A549 (cell line): ENCODE measurements around the gene KCNH2. TPM values are rescaled to one million over a fixed set of nuclear protein-coding genes. Genes with fewer than 3 reads are reported as not detected.
A peak's percentile ranks its signal among the peaks of the same experiment; 100 is the strongest.

ENCODE experiments used
- ATAC-seq, 2 experiments: fragments of 200-7000 bp in 1 of 2; fragments of >200 bp in 1 of 2; cut with Nextera tagmentation in 1 of 2; cut with Tn5 transposase in 1 of 2; 3 replicates each; pipeline versions ENCODE4 v1.8.0 to v1.9.1; 2018 to 2020; ENCODE audit warnings: mild to moderate bottlenecking in 1 of 2, moderate library complexity in 1 of 2
- CTCF ChIA-PET: fragments of 300-600 bp; sonication (Branson Sonifier 250); formaldehyde crosslinking; extraction: SDS; loops from one replicate; lab custom pipeline; 2021; ENCODE audit warnings: antibody characterized with exemption, inconsistent platforms; lab: Yijun Ruan, JAX
- POLR2A ChIA-PET: fragments of 350-600 bp; formaldehyde crosslinking; extraction: SDS; loops from one replicate; lab custom pipeline; 2021; ENCODE audit warnings: antibody characterized with exemption, inconsistent platforms; lab: Yijun Ruan, JAX
- DNase-seq, 2 experiments: peaks; one replicate each; pipeline versions ENCODE4 v3.0.0 to v3.0.0-alpha.2; 2011 to 2016; ENCODE audit warnings: low read depth in 1 of 2, low spot score in 1 of 2
- FAIRE-seq: peaks from 2 replicates; lab custom pipeline; 2011; peaks lifted over from hg19 to GRCh38; lab: Jason Lieb, UNC
- H3K27ac ChIP-seq, 2 experiments: fragments of >200 bp; sonication (Bioruptor Twin); formaldehyde crosslinking; 3 replicates each; pipeline ENCODE4 v1.5.1; 2016 to 2017
- H3K4me1 ChIP-seq: fragments of >200 bp; sonication (Bioruptor Twin); formaldehyde crosslinking; 3 replicates; pipeline ENCODE4 v1.6.1; 2016
- H3K4me2 ChIP-seq: fragments of >200 bp; sonication (Bioruptor Twin); formaldehyde crosslinking; 3 replicates; pipeline ENCODE4 v1.6.1; 2016
- H3K4me3 ChIP-seq: fragments of >200 bp; sonication (Bioruptor Twin); formaldehyde crosslinking; 3 replicates; pipeline ENCODE4 v1.5.1; 2016
- H3K9me3 ChIP-seq: fragments of >200 bp; sonication (Bioruptor Twin); formaldehyde crosslinking; 3 replicates; pipeline ENCODE4 v1.6.1; 2016
- BHLHE40 ChIP-seq: IDR thresholded peaks from 2 replicates; pipeline ENCODE4 v1.6.1; 2012; ENCODE audit warnings: low read depth, low read length, inconsistent platforms
- CBX8 ChIP-seq: fragments of 200-600 bp; sonication (generic); IDR thresholded peaks from 2 replicates; pipeline ENCODE4 v1.6.1; 2016
- CEBPB ChIP-seq, 2 experiments: fragments of >200 bp in 1 of 2; sonication (Bioruptor Twin) in 1 of 2; formaldehyde crosslinking in 1 of 2; IDR thresholded peaks; 2 replicates each; pipeline ENCODE4 v1.6.1; 2012 to 2016
- CHD4 ChIP-seq: fragments of 200-600 bp; sonication (generic); IDR thresholded peaks from 2 replicates; pipeline ENCODE4 v1.6.1; 2016; ENCODE audit warnings: antibody characterized with exemption, mild to moderate bottlenecking, borderline replicate concordance
- ESRRA ChIP-seq: fragments of 150-350 bp; IDR thresholded peaks from 2 replicates; pipeline ENCODE4 v1.6.1; 2014; ENCODE audit warnings: mild to moderate bottlenecking, low read length, borderline replicate concordance
- FOSB ChIP-seq: fragments of 250-450 bp; sonication (Bioruptor Pico); IDR thresholded peaks from 2 replicates; pipeline ENCODE4 v1.5.0; 2020; ENCODE audit warnings: mild to moderate bottlenecking, moderate library complexity
- FOXS1 ChIP-seq: fragments of 250-450 bp; sonication (Bioruptor Pico); IDR thresholded peaks from 2 replicates; pipeline ENCODE4 v1.5.0; 2020; ENCODE audit warnings: mild to moderate bottlenecking, moderate library complexity
- GATA3 ChIP-seq: IDR thresholded peaks from 2 replicates; pipeline ENCODE4 v1.6.1; 2012; ENCODE audit warnings: borderline replicate concordance
- HEYL ChIP-seq: fragments of 250-450 bp; sonication (Bioruptor Pico); IDR thresholded peaks from 2 replicates; pipeline ENCODE4 v1.8.0; 2021; ENCODE audit warnings: mild to moderate bottlenecking, moderate library complexity
- HOXA7 ChIP-seq: fragments of 250-450 bp; sonication (Bioruptor Pico); IDR thresholded peaks from 2 replicates; pipeline ENCODE4 v1.5.0; 2020; ENCODE audit warnings: mild to moderate bottlenecking, moderate library complexity
- JUN ChIP-seq, 2 experiments: fragments of >200 bp; sonication (Bioruptor Twin); formaldehyde crosslinking; IDR thresholded peaks; 2 replicates in 1 of 2; 3 replicates in 1 of 2; pipeline ENCODE4 v1.6.1; 2016 to 2017
- MAFK ChIP-seq: fragments of 450-650 bp; IDR thresholded peaks from 2 replicates; pipeline ENCODE4 v1.6.1; 2014; ENCODE audit not compliant: partially characterized antibody
- MAX ChIP-seq: IDR thresholded peaks from 2 replicates; pipeline ENCODE4 v1.6.1; 2012
- NFE2L2 ChIP-seq: fragments of 150-350 bp; conservative IDR thresholded peaks from 2 replicates; pipeline ENCODE4 v1.6.1; 2014; ENCODE audit warnings: low read length
- NR3C1 ChIP-seq: fragments of >200 bp; sonication (Bioruptor Twin); formaldehyde crosslinking; IDR thresholded peaks from 3 replicates; pipeline ENCODE4 v1.6.1; 2017
- POLR2A ChIP-seq: IDR thresholded peaks from 2 replicates; pipeline ENCODE4 v1.6.1; 2012; ENCODE audit warnings: mild to moderate bottlenecking, low read length
- POLR2AphosphoS2 ChIP-seq: conservative IDR thresholded peaks from 2 replicates; pipeline ENCODE4 v1.6.1; 2012; ENCODE audit warnings: low read length, improper control_type of control experiment, inconsistent platforms
- RAD21 ChIP-seq, 2 experiments: fragments of >200 bp in 1 of 2; sonication (Bioruptor Twin) in 1 of 2; formaldehyde crosslinking in 1 of 2; IDR thresholded peaks in 1 of 2; conservative IDR thresholded peaks in 1 of 2; 2 replicates in 1 of 2; 3 replicates in 1 of 2; pipeline ENCODE4 v1.6.1; 2012 to 2018; ENCODE audit warnings: inconsistent platforms in 1 of 2
- RFX5 ChIP-seq: fragments of 450-650 bp; IDR thresholded peaks from 2 replicates; pipeline ENCODE4 v1.7.1; 2014; ENCODE audit warnings: antibody characterized with exemption, mild to moderate bottlenecking, moderate library complexity
- SREBF2 ChIP-seq: fragments of 450-650 bp; IDR thresholded peaks from 2 replicates; pipeline ENCODE4 v1.6.1; 2014; ENCODE audit warnings: mild to moderate bottlenecking, moderate library complexity
- TFCP2L1 ChIP-seq: fragments of 250-450 bp; sonication (Bioruptor Pico); IDR thresholded peaks from 2 replicates; pipeline ENCODE4 v1.5.0; 2021; ENCODE audit warnings: mild to moderate bottlenecking
- ZNF302 ChIP-seq: fragments of 250-450 bp; sonication (Bioruptor Pico); IDR thresholded peaks from 2 replicates; pipeline ENCODE4 v1.9.0; 2021; ENCODE audit warnings: inconsistent platforms, mild to moderate bottlenecking, moderate library complexity
- ZSCAN20 ChIP-seq: fragments of 250-450 bp; sonication (Bioruptor Pico); IDR thresholded peaks from 2 replicates; pipeline ENCODE4 v1.8.0; 2022; ENCODE audit warnings: mild to moderate bottlenecking, moderate library complexity
- WGBS: methylation state at CpG from one replicate; pipeline ENCODE4 v1.1.6; 2017; ENCODE audit errors: missing lambda C conversion rate; 5-methylcytosine and 5-hydroxymethylcytosine counted together
- polyA plus RNA-seq, 4 experiments: library from polyadenylated mRNA; depleted of rRNA in 3 of 4; stranded (reverse); fragments of >200 nt; fragmentation: RNase III in 1 of 4; extraction: RNeasy Plus Mini Kit Qiagen cat#74134 plus additional on column Dnase treatment in 1 of 4; gene quantifications; 2 replicates in 3 of 4; 3 replicates in 1 of 4; pipeline ENCODE4 v1.2.3, GENCODE V29; 2011 to 2017
- TF ChIP-seq, protein P1 (sequence below): IDR thresholded peaks from 2 replicates; pipeline ENCODE4 v1.6.1; 2012
- TF ChIP-seq, protein P2 (sequence below): fragments of 450-650 bp; IDR thresholded peaks from 2 replicates; pipeline ENCODE4 v1.6.1; 2014; ENCODE audit warnings: antibody characterized with exemption

KCNH2 gene
- polyA plus RNA-seq, 2 of the 4 experiments (the other 2 are of a cell fraction), result 0.26 to 0.41 TPM

GRCh38 chr7:150966002-150966401, 12.1 kb downstream of the KCNH2 start:
- Histone ChIP-seq H3K4me1 (no peaks in the 10 kb centered on the region), H3K4me2 (no peak overlapping the region), H3K4me3 (no peak overlapping the region), H3K27ac (no peak overlapping the region), H3K9me3 (no peaks in the 10 kb centered on the region)
- ATAC-seq (peak in 1 of 2 experiments; percentile 57; a peak in 3 of 6 replicates), FAIRE-seq (no peak), DNase-seq (peak in 1 of 2 experiments; percentile 31)
- TF ChIP-seq MAFK (peak; percentile 26), RAD21 (conservative IDR thresholded peaks at IDR 0.05 in 1 of 2, IDR thresholded peaks at IDR 0.05 in 1 of 2) (0 out of 5 replicates have a peak, but pooled peaks of 1 of the 2 experiments have one; percentile 14), HOXA7 (CRISPR knock-in tag) (no peak)
- ChIA-PET POLR2A (no interaction called here), CTCF (interaction anchor here (0.8 to 5.9 kb wide), 10 partner anchors 9 to 158 kb away, joined by 3 to 95 read pairs (median 6); partner anchors contain the start of gene TMUB1)
- WGBS, result 86% methylated on average over 1 of the region's 1 CpG

DNA sequence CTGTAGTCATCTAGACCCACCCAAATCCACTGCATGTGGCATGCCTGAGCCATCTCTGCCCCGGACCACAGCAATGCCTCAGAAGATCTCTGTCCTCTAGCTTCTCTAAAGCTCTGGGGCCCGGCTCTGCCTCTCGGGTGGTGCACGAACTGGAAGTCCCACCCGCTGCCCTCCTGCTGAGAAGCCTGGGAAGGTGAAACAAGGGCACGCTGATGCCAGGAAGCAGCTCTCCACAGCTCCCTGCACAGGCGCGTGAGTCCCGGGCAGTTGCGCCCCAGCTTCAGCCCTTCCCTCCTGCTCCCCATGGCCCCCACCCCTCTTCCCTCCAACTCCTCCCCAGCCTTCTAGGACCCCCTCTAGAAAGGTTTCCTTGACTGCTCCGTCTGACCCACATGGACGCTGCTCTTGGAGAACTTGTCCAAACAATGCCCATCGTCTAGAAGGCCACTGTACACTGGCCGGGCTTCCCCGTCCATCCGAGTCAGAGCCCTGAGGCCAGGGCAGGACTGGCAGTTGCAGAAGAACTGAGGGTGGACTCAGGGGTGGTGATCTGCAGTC, 12.8 kb downstream of the KCNH2 start:
- POLR2A ChIA-PET, result no interaction called here
- 53% methylated on average over 11 of the region's 16 CpGs for WGBS
- H3K4me2 ChIP-seq, result no peak overlapping the region

DNA sequence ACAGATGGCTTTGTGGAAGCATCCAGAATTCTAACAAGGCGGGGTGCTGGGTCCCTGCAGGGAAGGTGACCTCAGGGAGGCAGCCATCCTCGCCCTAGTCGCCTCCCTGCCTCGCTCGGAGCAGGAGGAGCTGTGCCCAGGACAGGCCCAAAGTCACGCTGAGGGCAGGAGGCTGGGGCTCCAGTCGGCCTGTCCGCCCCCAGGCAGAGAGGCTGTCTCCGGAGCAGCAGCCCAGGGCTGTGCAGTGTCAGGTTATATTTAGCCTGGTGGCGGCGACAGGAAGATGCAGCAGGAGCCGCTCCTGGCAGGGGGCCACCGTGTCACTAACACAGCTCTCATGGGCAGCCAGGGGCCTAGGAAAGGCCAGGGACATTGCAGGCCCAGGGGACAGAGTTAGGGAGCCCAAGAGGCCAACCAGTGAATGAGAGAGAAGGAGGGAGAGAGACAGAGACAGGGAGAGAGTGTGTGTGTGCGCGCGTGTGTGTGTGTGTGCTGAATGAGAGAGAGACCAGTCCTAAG, 13.5 kb downstream of the KCNH2 start:
- POLR2A ChIA-PET, result no interaction called here
- FAIRE-seq (no peak), ATAC-seq (peak; percentile 36 to 48; a peak in 3 of 6 replicates)
- CTCF ChIA-PET, result interaction anchor here (1.2 to 5.9 kb wide), 11 partner anchors 10 to 159 kb away, joined by 3 to 95 read pairs (median 7); no protein-coding TSS in a partner anchor
- Histone ChIP-seq H3K4me3 (no peak overlapping the region), H3K4me1 (no peaks in the 10 kb centered on the region), H3K9me3 (no peaks in the 10 kb centered on the region), H3K27ac (no peak overlapping the region), H3K4me2 (no peak overlapping the region)
- no peak for TF ChIP-seq TFCP2L1 (CRISPR knock-in tag)
- no peak for TF ChIP-seq CHD4
- TF ChIP-seq BHLHE40, result no peak
- TF ChIP-seq HEYL (CRISPR knock-in tag), result no peak
- TF ChIP-seq ZSCAN20 (CRISPR knock-in tag), result no peak
- no peak for TF ChIP-seq FOXS1
- no peak for TF ChIP-seq CBX8
- TF ChIP-seq GATA3, result no peak
- no peak for TF ChIP-seq POLR2A
- TF ChIP-seq NR3C1, result no peak
- no peak for TF ChIP-seq RFX5
- no peak for TF ChIP-seq POLR2AphosphoS2
- TF ChIP-seq FOSB (CRISPR knock-in tag), result no peak
- TF ChIP-seq MAX, result no peak
- TF ChIP-seq ZNF302 (CRISPR knock-in tag), result no peak
- no peak for TF ChIP-seq CEBPB (IDR thresholded peaks at IDR 0.05)
- TF ChIP-seq JUN (IDR thresholded peaks at IDR 0.05), result no peak
- TF ChIP-seq, protein P1, sequence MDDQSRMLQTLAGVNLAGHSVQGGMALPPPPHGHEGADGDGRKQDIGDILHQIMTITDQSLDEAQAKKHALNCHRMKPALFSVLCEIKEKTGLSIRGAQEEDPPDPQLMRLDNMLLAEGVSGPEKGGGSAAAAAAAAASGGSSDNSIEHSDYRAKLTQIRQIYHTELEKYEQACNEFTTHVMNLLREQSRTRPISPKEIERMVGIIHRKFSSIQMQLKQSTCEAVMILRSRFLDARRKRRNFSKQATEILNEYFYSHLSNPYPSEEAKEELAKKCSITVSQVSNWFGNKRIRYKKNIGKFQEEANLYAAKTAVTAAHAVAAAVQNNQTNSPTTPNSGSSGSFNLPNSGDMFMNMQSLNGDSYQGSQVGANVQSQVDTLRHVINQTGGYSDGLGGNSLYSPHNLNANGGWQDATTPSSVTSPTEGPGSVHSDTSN, result no peak
- TF ChIP-seq, all 56 proteins: peak for 0
- WGBS, result 64% methylated on average over 15 of the region's 16 CpGs
- DNase-seq, result peak in 1 of 2 experiments; percentile 41

More for the DNA sequence above, 12.8 kb downstream of the KCNH2 start:
- DNase-seq (no peak), ATAC-seq (no peak), FAIRE-seq (no peak)
- Histone ChIP-seq H3K27ac (no peak overlapping the region), H3K4me3 (no peak overlapping the region), H3K4me1 (no peaks in the 10 kb centered on the region), H3K9me3 (no peaks in the 10 kb centered on the region)
- TF ChIP-seq ESRRA (no peak), NFE2L2 (no peak), RAD21 (conservative IDR thresholded peaks at IDR 0.05 in 1 of 2, IDR thresholded peaks at IDR 0.05 in 1 of 2) (no peak), SREBF2 (no peak)
- TF ChIP-seq, protein P2, sequence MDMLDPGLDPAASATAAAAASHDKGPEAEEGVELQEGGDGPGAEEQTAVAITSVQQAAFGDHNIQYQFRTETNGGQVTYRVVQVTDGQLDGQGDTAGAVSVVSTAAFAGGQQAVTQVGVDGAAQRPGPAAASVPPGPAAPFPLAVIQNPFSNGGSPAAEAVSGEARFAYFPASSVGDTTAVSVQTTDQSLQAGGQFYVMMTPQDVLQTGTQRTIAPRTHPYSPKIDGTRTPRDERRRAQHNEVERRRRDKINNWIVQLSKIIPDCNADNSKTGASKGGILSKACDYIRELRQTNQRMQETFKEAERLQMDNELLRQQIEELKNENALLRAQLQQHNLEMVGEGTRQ, result no peak
- CTCF ChIA-PET, result interaction anchor here (0.6 to 5.9 kb wide), 13 partner anchors 9 to 205 kb away, joined by 3 to 95 read pairs (median 4); partner anchors contain the start of gene TMUB1
